HTERT RPE-1 (cell line): ENCODE data around the gene HNRNPH1.

Source experiments
- in situ Hi-C: fragments of 300-500 bp; cut with MboI; formaldehyde crosslinking; loops from 4 replicates; pipeline ENCODE4 v1.14.3; 2020; ENCODE audit warnings: low sequenced_read_pairs

Gene HNRNPH1

GRCh38 chr5:179623906-179624741 is 653 bp upstream of the HNRNPH1 start:
- in situ Hi-C loops, result no loop called here

- in situ Hi-C loops, result no loop called here
These were observed 1.8 kb downstream of the HNRNPH1 start for GRCh38 chr5:179621551-179622214.

DNA sequence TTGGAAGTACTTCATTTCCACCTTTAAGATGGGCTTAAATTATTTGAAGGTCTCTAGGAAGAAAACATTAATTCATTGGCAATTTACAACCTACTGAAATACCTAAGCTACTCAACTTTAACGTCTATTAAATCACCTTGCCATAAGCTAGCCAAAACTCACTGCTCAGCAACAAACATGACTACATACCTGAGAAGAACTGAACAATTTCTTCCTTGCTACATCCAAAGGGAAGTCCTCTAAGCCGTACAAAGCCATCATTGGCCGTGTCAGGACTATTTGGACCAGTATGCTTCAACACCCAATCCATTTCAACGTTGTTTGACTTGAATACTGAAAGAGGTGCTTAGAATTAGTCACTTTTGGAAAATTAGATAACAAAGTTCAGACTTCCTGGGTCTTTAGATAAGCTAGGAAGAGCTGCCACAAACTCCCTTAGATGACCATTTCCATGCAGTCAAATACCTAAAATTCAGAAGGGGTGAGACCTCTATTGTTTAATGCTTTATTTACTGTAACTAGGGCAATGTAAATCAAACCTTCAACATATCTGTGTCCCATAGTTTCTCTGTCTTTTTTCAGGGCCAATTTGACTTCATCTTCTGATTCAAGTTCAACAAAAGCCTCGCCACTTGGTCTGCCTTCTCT is 2.6 kb downstream of the HNRNPH1 start:
- in situ Hi-C loops, result no loop called here

DNA sequence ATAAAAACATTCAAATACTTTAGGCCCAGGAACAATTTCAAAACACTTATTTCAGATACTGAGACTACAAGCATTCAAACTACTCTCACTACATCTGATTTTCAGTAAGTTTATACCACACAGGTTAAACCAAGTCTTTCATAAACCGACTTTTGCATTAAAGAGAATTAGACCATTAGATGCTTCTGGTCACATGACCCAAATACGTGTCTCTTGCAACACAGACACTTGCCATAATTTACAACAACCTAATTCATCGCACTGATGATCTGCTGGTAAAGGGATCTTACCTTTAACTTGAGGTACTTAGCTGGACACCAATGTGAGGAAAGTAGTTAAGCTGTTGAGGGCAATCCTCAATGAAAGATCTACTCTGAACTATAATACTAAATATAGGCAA is 3.2 kb downstream of the HNRNPH1 start:
- in situ Hi-C loops, result no loop called here

GRCh38 chr5:179619776-179620175 is 3.7 kb downstream of the HNRNPH1 start:
- in situ Hi-C loops, result no loop called here

DNA sequence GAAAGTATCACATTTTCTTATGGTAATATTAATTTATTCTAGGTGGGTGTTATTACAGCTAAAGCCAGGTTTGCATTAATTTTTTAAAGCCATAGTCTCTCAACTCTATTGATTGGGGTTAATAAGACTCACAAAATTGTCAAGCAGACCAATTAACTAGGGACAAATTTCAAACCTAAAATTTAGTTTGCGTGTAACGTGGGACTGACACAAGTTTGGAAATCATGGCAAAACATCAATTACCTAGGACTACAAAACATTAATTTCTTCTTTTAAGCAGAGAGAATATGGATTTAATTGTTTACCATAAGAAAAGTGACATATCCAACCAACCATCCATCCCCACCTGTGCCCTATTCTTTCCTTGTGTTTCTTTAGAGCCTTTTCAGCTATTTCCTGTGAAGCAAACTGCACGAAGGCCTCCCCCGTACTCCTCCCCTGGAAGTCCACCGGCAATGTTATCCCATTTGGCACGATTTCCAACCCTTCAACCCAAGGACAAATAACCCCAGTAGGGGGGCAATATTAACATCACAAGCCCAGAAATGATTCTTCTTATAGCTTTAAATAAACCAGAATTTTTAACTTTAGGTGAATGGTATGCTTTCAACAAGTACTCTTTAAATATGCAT is 4.4 kb downstream of the HNRNPH1 start:
- in situ Hi-C loops, result no loop called here

DNA sequence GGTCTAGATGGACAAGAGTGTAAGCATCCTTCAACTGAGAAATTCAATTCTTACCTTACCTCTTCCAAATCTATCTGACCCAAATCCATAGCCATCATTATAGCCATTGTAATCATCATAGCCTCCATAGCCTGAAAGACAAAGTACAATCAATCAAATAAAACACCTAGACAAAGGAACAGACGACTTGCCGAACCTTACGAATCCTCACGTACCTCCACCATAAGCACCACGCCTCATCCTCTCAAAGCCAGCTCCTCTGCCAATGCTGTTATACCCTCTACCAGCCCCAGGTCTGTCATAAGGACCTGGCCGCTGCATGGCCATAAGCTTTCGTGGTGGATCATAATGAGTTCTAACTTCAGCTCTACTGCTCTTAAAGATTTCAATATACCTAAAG is 5.5 kb downstream of the HNRNPH1 start:
- in situ Hi-C loops, result no loop called here

DNA sequence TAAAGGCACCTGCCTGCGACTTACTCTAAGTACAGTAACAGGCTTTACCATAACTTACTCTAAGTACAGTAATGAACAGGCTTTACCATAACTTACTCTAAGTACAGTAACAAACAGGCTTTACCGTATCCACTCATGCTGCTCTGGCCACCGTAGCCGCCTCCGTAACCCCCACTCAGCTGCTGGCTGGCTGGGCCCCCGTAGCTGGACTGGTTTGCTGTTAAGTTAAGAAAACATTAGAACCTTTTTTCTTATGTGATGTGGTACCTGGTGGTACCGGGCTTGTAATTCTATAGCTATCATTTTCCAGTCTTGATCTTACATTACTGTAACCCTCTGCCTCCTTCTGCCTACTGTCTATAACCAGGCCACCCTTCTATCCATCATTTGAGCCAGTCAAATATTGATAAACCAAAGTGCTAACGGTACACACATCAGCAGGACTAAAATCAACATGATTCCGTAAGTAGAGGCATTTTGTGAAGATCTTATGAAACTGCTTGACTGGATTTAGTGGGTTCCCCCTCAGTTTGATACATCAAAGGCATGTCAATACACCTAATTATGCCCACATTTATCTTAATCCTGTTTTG is 7.4 kb downstream of the HNRNPH1 start:
- in situ Hi-C loops, result no loop called here

DNA sequence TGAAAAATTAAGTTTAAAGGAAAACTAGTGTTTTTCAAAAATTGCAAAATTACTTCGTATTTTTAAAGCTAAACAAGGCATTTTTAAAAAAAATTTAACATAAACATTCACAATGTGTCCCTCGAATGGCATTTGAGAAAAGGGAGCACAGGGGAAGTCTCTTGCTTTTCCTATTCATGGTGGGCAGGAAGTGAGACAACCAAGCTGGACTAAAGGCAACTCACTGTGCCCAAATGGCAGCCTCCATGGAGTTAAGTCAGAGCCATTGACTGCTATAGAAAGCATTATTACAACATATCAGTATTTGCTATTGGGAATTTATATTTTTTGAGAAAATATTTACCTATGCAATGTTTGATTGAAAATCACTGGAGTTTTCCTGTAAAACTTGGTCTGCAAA is 8.3 kb downstream of the HNRNPH1 start:
- in situ Hi-C loops, result no loop called here

- in situ Hi-C loops, result no loop called here
These were observed 8.7 kb downstream of the HNRNPH1 start for GRCh38 chr5:179614745-179615144.

GRCh38 chr5:179613460-179614071 is 9.9 kb downstream of the HNRNPH1 start:
- in situ Hi-C loops, result no loop called here

DNA sequence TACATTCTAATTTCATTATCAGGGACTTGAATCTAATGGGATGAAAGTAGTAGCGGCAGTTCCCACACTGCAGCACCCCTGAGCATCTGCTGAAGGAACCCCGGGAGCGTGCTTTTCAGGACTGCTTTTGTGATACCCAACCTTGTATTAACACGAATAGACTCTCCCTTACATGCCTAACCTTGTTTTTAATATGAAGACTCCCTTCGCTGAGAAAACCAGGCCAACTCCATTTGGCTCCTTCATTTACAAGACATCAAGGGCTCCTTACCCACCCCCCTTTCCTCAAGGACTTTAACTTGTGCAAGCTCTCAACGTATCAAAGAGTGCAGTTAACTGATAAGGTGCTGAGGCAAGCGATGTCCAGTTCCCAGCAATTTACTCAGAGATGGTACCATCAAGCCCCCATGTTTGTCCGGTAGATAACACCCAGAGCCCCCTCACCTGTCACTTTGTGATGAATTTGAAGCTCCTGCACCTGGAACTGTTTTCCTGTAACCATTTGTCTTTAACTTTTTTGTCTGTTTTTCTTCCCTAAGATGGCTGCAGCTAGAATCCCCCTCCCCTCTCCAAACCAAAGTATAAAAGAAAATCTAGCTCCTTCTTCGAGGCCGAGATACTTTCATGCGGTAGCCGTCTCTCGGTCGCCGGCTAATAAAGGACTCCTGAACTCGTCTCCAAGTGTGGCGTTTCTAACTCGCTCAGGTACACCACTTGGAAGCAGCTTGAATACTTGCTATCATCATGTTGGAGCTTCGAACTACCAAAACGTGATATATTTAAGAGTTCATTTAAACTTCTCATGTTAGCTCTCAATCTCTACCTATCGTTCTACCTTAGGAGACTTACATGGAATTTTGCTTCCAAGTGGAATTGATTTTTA is 10.7 kb downstream of the HNRNPH1 start:
- in situ Hi-C loops, result no loop called here

- in situ Hi-C loops, result no loop called here
These were observed 12.6 kb downstream of the HNRNPH1 start for GRCh38 chr5:179610903-179611265.

- in situ Hi-C loops, result no loop called here
These were observed 13.2 kb downstream of the HNRNPH1 start for GRCh38 chr5:179610109-179610902.

DNA sequence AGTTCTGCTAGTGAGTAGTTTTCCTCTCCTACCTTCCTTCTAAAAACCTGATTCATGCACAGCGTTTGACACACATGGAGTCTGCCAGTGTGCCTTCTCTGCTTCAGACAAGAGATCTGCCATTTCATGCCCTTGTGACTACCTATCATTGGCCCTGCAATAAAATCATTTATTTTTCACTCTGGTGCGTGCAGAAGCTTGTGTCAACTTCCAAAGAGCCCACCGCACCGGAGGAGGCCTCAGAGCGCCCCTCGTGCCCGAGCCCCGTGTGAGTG is 13.7 kb downstream of the HNRNPH1 start:
- in situ Hi-C loops, result no loop called here

- in situ Hi-C loops, result no loop called here
These were observed 15.3 kb downstream of the HNRNPH1 start for GRCh38 chr5:179608131-179608581.

DNA sequence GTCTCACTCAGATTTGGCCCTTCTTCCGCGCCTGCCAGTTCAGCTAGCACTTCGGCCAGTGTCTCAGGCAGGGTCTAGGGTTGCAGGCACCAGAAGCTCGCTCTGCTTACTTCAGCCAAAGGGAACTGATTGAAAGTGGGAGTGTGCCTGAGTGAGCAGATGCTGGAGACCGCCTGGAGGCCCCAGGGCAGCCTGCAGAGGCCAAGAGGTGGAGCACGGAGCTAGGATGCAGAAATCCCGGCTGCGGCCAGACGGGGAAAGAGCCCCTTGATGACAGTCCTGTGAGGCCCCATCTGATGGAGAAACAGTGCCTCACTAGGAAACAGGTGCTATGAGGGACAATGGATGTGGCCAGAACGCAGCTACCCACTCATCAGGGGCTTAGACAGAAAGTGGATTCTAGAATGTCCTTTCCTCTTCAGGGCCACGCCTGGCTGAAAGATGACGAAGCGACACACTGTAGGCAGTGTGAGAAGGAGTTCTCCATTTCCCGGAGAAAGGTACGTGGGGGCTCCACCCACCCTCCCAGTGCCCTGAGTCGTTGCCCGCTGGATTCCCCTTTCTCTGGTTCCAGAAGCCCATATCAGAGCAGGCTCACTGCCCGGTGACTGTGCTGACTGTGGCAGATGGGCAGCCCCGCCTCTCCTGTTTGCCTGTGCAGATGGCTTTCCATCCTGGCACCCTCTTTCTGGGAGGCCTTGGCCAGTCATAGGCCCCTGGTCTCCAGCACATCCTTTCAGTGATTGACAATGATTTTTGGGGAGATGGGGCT is 16.1 kb downstream of the HNRNPH1 start:
- in situ Hi-C loops, result no loop called here

GRCh38 chr5:179606910-179607159 is 16.6 kb downstream of the HNRNPH1 start:
- in situ Hi-C loops, result no loop called here
